Thyroid gland (tissue), 4 donors: ENCODE measurements around the gene GSG1L.

ENCODE experiments used
- POLR2A ChIP-seq, 2 donors: fragments of 450-650 bp; IDR thresholded peaks; one replicate each; pipeline ENCODE4 v1.6.1; 2017; ENCODE audit warnings: antibody characterized with exemption in 2 of 2, mild to moderate bottlenecking in 2 of 2, moderate library complexity in 1 of 2
- TF ChIP-seq, protein P1 (sequence below), 6 experiments: fragments of 200-600 bp in 3 of 6; fragments of 450-650 bp in 3 of 6; sonication (generic) in 3 of 6; IDR thresholded peaks; one replicate each; pipeline ENCODE4 v1.5.1; 2016 to 2019; ENCODE audit warnings: antibody characterized with exemption in 6 of 6, mild to moderate bottlenecking in 2 of 6, inconsistent platforms in 1 of 6, moderate library complexity in 1 of 6

DNA sequence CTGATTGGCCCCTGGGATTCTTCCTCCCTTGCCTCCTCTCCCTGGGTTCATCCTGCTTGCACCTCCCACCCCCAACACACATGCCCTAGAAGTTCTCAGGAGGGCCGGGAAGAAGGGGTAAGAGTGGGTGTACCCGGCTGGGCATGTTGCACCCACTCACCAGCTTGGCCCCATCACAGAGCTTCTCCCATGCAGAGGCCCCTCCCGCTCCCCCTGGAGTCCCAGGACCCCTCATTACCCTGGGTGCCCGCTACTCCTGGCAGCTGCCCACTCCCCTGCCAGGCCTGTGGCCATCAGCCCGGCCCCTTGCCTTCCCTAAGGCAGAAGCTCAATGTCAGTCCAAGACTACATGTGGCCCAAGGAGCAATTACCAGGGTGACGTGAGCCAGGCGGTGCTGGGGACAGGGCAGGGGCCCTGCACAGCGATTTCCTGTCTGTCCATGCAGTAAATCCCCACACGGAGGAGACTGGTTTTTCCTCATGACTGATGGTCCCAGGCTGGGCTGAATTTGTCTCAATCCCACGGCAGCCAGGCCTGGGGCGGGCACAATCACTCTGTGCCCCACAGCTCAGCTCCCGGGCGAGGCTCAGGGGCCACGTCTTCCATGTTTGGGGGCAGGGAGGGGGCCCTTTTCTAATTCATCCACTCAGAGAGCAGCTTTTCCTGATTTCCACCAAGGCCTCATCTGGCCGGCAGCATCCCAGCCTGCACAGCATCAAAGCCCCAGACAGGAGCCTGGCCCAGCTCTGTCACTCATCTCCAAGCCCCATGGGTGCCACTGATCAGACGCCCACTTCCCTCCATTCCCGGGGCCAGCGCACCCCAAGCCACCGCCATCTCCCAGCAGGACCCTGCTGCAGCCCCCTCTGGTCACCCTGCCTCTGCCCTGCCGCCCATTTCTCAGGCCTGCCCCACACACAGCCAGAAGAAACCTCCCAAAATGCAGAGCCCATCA lies 278.9 kb downstream of the GSG1L start:
- TF ChIP-seq, protein P1, sequence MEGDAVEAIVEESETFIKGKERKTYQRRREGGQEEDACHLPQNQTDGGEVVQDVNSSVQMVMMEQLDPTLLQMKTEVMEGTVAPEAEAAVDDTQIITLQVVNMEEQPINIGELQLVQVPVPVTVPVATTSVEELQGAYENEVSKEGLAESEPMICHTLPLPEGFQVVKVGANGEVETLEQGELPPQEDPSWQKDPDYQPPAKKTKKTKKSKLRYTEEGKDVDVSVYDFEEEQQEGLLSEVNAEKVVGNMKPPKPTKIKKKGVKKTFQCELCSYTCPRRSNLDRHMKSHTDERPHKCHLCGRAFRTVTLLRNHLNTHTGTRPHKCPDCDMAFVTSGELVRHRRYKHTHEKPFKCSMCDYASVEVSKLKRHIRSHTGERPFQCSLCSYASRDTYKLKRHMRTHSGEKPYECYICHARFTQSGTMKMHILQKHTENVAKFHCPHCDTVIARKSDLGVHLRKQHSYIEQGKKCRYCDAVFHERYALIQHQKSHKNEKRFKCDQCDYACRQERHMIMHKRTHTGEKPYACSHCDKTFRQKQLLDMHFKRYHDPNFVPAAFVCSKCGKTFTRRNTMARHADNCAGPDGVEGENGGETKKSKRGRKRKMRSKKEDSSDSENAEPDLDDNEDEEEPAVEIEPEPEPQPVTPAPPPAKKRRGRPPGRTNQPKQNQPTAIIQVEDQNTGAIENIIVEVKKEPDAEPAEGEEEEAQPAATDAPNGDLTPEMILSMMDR (IDR thresholded peaks at IDR 0.05), result no peak
- TF ChIP-seq POLR2A (IDR thresholded peaks at IDR 0.05), result no peak
